GM18502 (cell line): ENCODE data around the gene AZI2.

Source experiments
- ATAC-seq: cut with Tn5 transposase; IDR thresholded peaks from one replicate; pipeline ENCODE4 v1.9.1; 2021; ENCODE audit warnings: mild to moderate bottlenecking; ENCODE audit not compliant: unreplicated experiment, poor library complexity

The AZI2 gene, protein sequence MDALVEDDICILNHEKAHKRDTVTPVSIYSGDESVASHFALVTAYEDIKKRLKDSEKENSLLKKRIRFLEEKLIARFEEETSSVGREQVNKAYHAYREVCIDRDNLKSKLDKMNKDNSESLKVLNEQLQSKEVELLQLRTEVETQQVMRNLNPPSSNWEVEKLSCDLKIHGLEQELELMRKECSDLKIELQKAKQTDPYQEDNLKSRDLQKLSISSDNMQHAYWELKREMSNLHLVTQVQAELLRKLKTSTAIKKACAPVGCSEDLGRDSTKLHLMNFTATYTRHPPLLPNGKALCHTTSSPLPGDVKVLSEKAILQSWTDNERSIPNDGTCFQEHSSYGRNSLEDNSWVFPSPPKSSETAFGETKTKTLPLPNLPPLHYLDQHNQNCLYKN

DNA sequence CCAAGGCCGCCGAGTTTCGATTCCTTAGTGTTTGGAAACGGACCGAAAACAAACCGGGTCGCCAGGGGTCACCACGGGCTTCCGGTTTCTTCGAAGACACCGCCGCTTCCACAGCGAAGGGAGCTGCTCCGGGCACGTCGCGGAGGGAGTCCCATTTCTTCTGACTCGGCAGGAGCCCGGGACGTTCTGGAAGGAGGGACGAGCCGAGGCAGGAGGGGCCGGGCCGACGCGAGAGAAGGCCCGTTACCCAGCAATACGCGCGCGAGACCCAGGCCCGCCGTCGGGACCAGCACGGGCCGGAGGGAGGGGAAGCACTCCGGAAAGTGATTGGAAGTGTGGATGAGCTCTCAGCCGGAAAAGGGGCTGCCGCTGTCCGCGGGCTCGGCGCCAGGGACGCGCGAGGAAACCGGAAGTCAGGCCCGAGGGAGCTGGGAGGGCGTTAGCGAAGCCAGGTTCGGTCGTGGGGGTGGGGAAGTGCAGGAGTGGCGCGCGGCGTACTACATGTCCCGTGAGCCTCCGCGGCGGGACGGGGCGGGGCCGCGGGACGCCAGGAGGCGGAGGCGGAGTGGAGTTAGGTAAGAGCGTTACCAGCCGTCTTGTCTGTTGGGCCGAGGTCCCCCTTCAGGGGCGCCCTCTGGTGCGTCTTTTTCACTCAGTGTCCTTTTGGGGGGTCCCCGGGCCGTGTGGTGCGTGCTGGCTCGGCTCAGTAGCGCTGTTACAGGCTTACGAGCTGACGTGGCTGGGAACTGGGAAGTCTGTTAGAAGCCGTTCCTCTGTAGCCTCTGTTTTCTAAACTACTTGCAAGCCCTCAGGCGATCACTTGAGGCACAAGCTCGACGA is at the start of gene AZI2, which contains the start of gene ZCWPW2:
AZI2 (minus strand) TSS at position 196 of the 840 bp plus-strand sequence. CDS start 8,207 bp downstream, outside the sequence.
ZCWPW2 (plus strand) TSS at position 93 of the 840 bp plus-strand sequence. CDS start 64,348 bp downstream, outside the sequence.
- ATAC-seq = peak; percentile 91

- ATAC-seq = no peak
These were observed 40.4 kb upstream of the AZI2 start for GRCh38 chr3:28388978-28389377.

GRCh38 chr3:28386049-28386448 is 37.4 kb upstream of the AZI2 start:
- ATAC-seq = no peak

- ATAC-seq = no peak
These were observed 27.8 kb upstream of the AZI2 start for GRCh38 chr3:28376424-28376823.

GRCh38 chr3:28349469-28350000 is 911 bp upstream of the AZI2 start:
- ATAC-seq = no peak

DNA sequence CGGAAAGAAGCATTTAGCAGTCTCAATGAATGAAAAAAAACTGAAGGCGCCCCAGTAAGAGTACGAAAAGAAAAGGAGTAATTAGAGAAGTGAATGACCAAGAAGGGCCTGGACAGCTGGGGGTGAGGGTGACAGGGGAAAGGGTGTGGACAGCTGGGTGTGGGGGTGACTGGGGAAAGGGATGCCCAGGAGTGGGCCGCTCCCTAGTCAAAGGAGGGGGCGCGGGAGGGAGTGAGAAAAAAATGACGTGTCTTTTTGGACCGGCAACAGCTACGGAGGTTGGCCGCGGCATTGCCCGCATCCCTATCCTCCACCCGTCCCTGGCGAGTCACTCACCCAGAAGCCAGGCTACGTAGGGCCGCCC is 377 bp downstream of the AZI2 start:
- ATAC-seq = no peak

- ATAC-seq = no peak
These were observed 1.0 kb downstream of the AZI2 start for GRCh38 chr3:28347374-28348264.

- ATAC-seq = no peak
These were observed 2.9 kb downstream of the AZI2 start for GRCh38 chr3:28345690-28346089.

- ATAC-seq = no peak
These were observed 5.5 kb downstream of the AZI2 start for GRCh38 chr3:28343144-28343543.

DNA sequence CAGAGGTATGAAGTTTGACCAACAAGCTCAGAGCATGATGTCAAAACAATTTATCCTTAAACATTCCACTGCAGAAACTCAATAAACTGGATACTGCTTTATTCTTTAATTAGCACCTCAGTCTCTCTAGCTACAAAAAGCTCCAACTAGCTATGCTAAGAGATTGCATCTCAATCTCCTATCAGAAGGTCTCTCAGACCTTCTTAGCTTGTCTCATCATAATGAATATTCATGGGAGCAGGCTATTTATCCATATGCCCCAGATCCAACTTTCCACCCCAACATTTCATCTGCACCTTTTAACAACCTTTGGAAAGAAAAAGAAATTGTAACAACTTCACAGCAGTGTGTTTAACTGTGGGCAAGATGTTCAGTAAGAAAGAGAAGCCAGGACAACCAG is 11.4 kb downstream of the AZI2 start:
- no peak for ATAC-seq

DNA sequence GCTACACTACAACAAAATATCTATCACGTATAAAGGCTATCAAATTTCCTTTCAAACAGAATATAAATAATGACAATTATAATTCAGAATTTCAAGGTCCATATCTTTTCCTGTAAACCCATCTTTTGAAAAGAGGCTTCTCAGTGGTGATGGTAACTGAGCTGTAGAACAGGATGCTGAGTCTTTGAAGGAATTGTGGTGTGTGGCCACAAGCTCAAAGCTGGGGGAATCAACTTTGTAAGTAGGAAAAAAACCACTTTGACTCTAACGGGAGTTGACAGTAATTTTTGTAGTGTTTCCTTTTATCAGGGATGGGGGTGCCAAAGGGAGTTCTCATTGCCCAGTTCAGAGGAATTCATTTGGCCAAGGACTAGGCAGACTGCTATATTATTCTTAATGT is 13.4 kb downstream of the AZI2 start:
- ATAC-seq = no peak

- no peak for ATAC-seq
These were observed 14.1 kb downstream of the AZI2 start for GRCh38 chr3:28334552-28334951.

DNA sequence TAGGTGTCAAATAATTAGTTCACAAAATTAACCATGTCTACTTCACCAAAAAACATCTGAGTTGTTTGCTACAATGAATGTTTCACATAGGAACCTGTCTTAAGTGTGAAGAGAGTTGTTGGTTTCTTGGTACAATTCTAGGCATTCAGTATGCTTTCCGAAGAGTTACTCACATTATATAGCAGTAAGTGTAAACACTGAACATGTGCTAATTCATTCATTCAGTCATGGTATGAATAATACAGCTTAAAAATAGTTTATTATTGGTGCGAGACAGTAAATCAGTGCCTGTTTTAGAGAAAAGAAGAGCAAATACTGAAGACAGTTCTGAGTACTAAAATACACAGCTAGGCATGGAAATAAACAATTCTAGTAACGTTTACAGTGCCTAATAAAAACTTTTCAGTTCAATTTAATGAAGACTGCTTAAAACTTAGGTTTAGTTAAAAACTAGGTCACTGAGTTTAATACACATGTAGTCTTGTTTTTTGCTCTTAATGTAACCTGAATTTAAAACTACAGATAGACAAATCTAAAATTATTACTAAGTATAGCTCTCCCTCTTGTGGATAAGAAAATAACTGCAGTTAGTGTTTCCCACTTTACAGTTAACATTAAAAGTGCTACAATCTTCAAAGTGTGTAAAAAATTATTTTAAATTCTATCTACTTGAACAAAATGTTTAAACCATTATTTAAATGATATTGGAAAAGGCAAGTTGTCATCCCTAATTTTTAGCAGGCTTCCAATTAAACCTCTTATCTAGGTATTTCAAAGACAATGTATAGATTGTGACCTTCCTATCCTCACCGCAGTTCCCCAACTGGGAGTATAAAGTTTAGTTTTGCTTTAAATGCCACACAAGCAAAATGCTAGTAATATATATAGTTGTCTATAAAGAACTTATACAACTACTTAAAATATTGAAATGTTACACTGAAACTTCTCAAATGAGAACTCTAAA is 20.2 kb downstream of the AZI2 start:
- ATAC-seq = peak; percentile 41

DNA sequence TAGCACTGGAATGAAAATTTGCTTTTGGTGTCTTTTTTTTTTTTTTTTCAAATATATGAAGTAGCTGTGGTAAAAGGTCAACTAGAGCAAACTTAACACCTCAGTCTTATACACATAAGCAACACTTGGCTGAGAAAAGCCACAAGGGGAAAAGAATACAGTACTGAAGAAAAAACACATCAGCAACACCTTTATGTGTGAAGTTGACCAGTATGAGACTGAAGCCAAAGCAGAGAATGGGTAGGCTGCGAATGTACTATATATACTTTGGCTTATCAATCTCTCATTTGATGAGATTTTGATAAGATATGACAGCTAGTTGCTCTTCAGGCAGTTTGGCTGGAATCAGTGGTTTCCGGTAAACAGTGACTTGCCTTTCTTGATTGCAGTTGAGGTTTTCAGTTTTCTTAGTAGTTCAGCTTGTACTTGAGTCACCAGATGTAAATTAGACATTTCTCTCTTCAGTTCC is 22.1 kb downstream of the AZI2 start:
- peak; percentile 65 for ATAC-seq

DNA sequence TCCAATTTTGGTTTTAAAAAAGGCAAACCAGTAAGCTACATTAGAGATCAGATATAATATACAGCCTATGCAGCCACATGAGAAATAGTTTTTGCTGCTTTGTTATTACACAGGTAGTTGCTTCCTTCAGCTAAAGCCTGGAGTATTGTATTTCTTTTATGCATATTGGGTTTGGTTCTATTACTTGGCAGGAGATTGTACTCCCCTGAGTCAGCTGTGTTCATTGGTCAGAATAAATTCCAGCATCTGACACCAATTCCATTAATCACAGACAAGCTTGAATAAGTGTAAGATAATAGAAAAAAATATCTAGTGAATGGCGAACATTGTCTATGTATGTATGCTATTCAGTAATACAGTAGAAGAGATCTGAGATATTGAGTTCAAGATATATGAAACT is 26.2 kb downstream of the AZI2 start:
- ATAC-seq = no peak

DNA sequence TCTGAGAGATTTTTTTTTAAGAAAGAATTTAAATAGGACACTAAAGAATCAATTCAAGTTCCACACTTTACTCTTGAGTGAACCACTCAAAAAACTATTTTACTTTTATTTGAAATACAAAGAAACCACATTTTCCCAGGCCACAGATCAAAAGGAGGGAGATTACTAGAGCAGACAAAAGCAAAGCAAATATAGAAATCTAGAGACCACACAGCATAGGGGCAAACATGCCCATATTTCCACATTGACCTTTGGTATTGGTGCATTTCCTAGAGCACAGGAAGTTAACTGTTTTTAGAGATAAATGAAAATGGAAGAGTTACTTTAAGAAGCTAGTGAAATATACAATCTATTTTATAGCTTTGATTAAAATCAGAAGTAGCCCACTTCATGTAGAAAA is 27.6 kb downstream of the AZI2 start:
- ATAC-seq = no peak

DNA sequence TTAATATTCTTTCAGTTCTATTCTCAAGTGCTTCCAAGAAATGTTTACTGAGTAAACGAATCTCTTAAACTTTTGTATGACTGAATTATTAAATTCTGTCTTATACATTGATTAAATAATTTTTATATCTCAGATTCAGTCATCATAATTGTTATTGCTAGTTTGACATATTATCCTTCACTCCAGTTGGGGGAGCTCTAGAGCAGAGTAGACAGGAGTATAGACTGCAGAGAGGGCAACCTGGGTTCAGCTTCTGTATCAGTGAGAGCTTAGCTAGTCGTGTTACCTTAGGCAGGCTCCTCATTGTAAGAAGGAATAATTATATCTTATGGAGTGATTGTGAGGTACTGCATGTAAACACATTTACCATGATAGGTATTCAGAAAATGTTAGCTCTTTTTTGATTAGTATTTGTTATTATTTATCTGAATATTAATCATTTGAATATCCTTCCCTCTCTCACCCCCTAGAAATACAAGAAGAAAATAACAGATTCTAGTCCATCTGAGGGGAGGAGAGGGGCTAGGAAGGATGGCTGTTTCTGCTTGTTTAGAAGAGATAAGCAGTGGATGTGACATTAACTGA is 31.1 kb downstream of the AZI2 start:
- ATAC-seq = peak; percentile 95

DNA sequence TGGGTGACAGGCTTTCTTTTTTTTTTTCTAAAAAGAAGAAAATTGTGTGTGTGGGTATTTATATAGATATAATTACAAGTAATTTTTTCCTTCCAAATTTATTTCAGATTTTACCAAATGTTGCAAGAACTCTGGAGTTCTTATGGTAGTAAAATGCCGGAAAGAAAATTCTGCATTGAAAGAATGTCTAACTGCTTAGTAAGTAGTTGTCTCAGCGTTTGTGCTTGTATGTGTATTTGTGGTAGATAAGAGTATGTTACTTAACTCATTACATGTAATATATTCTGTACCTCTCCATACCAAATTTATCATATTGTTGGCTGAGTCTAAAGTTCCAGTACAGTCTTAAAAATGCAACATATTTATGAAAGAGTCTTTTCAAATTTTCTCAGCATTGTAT is 32.4 kb downstream of the AZI2 start:
- ATAC-seq = no peak

DNA sequence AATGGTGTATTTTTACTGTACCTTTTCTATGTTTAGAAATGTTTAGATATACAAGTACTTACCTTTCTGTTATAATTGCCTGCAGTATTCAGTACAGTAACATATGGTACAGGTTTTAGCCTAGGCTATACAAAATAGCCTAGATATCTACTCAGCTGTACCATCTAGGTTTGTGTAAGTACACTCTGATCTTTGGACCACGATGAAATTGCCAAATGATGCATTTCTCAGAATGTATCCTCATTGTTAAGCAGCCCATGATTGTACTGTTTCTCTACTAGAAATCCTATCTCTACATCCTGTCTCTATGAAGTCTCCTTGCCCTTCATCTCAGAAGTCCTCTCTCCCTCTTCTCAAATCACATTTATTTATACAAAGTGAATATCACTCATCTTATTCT is 32.9 kb downstream of the AZI2 start:
- no peak for ATAC-seq
